Breast epithelium (tissue), 4 donors: Measurements from ENCODE around the gene SERPINB3. TPM values are rescaled to one million over a fixed set of nuclear protein-coding genes. Genes with fewer than 3 reads are reported as not detected.
"Not testable (repeated sequence)": the region's sequence is repeated elsewhere in the genome, so short reads cannot be mapped to it uniquely, and the experiment has no call there.

ENCODE experiments used
- DNase-seq, 2 donors: peaks; one replicate each; pipeline ENCODE4 v3.0.0-alpha.2; 2019; ENCODE audit warnings: low spot score in 2 of 2
- H3K27ac ChIP-seq, 2 donors: fragments of 200-600 bp; sonication (generic) in 1 of 2; one replicate each; pipeline ENCODE4 v1.5.1; 2016 to 2019; ENCODE audit warnings: mild to moderate bottlenecking in 1 of 2
- H3K27me3 ChIP-seq, 2 donors: fragments of 200-600 bp; sonication (generic) in 1 of 2; one replicate each; pipeline versions ENCODE4 v1.5.1 to v1.6.0; 2017 to 2019; ENCODE audit warnings: control low read depth in 1 of 2, mild to moderate bottlenecking in 1 of 2
- H3K36me3 ChIP-seq: fragments of 200-600 bp; one replicate; pipeline ENCODE4 v1.5.1; 2019
- H3K4me1 ChIP-seq, 2 donors: fragments of 200-600 bp; sonication (generic); one replicate each; pipeline ENCODE4 v1.5.1; 2016 to 2019; ENCODE audit warnings: control low read depth in 1 of 2
- H3K4me3 ChIP-seq, 3 donors: fragments of 200-600 bp; sonication (generic); 1 replicate in 2 of 3; 2 replicates in 1 of 3; pipeline ENCODE4 v1.5.1; 2016 to 2019; ENCODE audit warnings: mild to moderate bottlenecking in 3 of 3, moderate library complexity in 2 of 3
- H3K9me3 ChIP-seq, 2 donors: fragments of 200-600 bp; sonication (generic) in 1 of 2; one replicate each; pipeline ENCODE4 v1.5.1; 2016 to 2019; ENCODE audit warnings: control low read depth in 1 of 2
- POLR2A ChIP-seq: fragments of 450-650 bp; IDR thresholded peaks from one replicate; pipeline ENCODE4 v1.6.1; 2016; ENCODE audit warnings: antibody characterized with exemption, mild to moderate bottlenecking, moderate library complexity
- POLR2AphosphoS5 ChIP-seq, 3 donors: sonication (generic); formaldehyde crosslinking; IDR thresholded peaks; one replicate each; pipeline ENCODE4 v1.6.1; 2017; ENCODE audit warnings: antibody characterized with exemption in 3 of 3
- intact Hi-C: fragments of 100-400 bp; cut with DNase I; formaldehyde crosslinking; loops from one replicate; pipeline ENCODE4 v1.15.1; 2023; ENCODE audit warnings: low total_unique reads
- total RNA-seq, 3 donors: library from RNA; depleted of rRNA; stranded (reverse); fragments of >200 nt; gene quantifications; one replicate each; pipeline ENCODE4 v1.1.0, GENCODE V29; 2016
- TF ChIP-seq, protein P1 (sequence below), 3 donors: fragments of 450-650 bp; IDR thresholded peaks; one replicate each; pipeline ENCODE4 v1.5.1; 2016 to 2017; ENCODE audit warnings: antibody characterized with exemption in 3 of 3, mild to moderate bottlenecking in 3 of 3, moderate library complexity in 3 of 3

Gene SERPINB3
- total RNA-seq, 3 donors from 2014 or later: not detected

DNA sequence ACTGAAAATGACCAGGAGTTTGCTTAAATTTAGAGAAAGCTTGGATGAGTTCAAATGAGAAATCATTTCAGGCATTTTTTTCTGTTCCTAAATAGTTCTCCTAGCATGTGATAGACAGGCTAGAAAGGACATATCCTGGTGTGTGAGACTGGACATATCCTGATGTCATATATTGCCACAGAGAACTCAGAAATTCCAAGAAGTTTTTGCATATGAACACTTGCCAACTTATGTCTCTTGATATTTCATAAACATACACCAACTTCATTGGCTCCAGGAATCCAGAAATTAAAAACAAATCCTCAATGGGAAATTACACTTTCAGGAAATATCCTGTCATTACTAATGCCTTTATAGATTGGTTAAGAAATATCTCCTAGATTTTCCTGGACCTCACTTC is 14.8 kb downstream of the SERPINB3 start:
- TF ChIP-seq POLR2A (no peak), POLR2AphosphoS5 (IDR thresholded peaks at IDR 0.05) (no peak)
- TF ChIP-seq, protein P1, sequence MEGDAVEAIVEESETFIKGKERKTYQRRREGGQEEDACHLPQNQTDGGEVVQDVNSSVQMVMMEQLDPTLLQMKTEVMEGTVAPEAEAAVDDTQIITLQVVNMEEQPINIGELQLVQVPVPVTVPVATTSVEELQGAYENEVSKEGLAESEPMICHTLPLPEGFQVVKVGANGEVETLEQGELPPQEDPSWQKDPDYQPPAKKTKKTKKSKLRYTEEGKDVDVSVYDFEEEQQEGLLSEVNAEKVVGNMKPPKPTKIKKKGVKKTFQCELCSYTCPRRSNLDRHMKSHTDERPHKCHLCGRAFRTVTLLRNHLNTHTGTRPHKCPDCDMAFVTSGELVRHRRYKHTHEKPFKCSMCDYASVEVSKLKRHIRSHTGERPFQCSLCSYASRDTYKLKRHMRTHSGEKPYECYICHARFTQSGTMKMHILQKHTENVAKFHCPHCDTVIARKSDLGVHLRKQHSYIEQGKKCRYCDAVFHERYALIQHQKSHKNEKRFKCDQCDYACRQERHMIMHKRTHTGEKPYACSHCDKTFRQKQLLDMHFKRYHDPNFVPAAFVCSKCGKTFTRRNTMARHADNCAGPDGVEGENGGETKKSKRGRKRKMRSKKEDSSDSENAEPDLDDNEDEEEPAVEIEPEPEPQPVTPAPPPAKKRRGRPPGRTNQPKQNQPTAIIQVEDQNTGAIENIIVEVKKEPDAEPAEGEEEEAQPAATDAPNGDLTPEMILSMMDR (IDR thresholded peaks at IDR 0.05): no peak
- H3K4me1 ChIP-seq: no peaks in the 10 kb centered on the region
- no peak for DNase-seq
- H3K27me3 ChIP-seq: no peaks in the 10 kb centered on the region
- H3K4me3 ChIP-seq: no peak overlapping the region
- H3K36me3 ChIP-seq: no peaks in the 10 kb centered on the region
- H3K9me3 ChIP-seq: no peaks in the 10 kb centered on the region
- H3K27ac ChIP-seq: no peak overlapping the region
- intact Hi-C loops: no loop called here

DNA sequence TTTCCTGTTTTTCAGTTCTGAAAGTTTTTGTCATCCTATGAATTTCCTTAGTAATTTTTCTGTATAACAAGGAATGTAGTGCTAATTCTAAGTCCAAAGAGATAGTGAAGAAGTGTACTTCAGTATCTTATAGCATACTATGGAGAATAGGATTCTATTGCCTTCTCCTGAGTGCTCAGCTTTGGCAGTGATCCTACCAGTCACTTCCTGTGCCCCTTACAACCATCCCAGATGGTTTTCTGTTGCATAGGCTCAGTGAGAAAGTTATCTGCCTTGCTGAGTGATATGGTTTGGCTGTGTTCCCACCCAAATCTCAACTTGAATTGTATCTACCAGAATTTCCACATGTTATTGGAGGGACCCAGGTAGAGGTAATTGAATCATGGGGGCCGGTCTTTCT is 17.0 kb downstream of the SERPINB3 start:
- H3K27me3 ChIP-seq, H3K4me3 ChIP-seq, H3K4me1 ChIP-seq, H3K36me3 ChIP-seq, intact Hi-C loops, DNase-seq, H3K9me3 ChIP-seq, H3K27ac ChIP-seq: not testable (repeated sequence)

DNA sequence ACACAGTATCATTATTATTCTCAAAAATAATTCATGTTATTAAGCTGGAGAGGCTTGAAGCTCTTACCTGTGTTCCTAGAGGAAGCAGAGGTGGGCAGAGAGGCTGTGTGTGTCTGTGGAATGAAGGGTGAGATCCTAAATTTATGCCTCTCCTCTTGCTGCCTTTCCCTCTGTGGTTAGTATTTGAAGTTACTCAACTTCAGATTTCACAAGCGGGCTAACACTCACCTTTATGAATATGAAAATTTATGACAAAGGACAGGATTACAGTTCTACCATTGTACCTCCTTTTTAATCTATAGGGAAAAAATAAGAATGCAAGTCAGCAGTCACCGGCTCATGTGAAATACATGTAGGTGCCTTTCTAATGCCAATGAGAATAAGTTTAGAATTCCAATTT is 17.6 kb downstream of the SERPINB3 start, which contains the start of gene SERPINB4:
Gene SERPINB4, minus strand, starts transcription at position 115 of the 400 bp plus-strand sequence. CDS start 679 bp downstream, outside the sequence.
- H3K27ac ChIP-seq, H3K9me3 ChIP-seq, H3K4me1 ChIP-seq, DNase-seq, H3K27me3 ChIP-seq, H3K36me3 ChIP-seq, H3K4me3 ChIP-seq, intact Hi-C loops: not testable (repeated sequence)

DNA sequence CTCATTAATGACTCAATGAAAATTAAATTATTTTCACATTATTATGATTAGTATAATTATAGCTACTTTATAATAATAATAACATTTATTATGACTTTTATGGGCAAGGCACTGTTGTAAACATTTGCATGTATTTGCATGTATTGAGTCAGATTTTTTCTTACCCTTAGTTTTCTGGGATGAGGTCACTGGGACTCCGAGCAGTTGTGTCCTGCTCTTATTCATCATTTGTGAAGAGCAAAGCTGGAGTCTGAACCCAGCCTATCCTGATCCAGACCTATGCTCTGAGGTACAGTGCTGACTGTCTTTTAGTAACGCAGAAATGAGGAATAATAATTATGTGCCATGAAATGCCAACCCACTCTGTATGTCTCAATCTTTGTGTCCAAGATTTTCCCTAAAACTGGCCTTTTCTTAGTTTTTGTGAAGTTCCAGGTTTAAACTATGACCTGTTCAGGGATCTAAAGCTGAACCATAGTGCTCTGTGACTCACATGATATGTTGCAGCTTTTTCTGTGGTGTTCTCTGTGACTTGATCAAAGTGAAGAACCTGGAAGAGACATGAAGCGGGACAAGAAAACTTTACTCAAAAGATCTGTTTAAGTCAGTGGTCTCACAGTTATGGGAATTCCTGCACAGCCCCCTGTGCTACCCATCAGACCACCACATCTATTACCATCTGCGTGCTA is 18.9 kb downstream of the SERPINB3 start:
- H3K4me1 ChIP-seq, H3K4me3 ChIP-seq, H3K27ac ChIP-seq, H3K9me3 ChIP-seq, H3K36me3 ChIP-seq, DNase-seq, intact Hi-C loops, H3K27me3 ChIP-seq: not testable (repeated sequence)

DNA sequence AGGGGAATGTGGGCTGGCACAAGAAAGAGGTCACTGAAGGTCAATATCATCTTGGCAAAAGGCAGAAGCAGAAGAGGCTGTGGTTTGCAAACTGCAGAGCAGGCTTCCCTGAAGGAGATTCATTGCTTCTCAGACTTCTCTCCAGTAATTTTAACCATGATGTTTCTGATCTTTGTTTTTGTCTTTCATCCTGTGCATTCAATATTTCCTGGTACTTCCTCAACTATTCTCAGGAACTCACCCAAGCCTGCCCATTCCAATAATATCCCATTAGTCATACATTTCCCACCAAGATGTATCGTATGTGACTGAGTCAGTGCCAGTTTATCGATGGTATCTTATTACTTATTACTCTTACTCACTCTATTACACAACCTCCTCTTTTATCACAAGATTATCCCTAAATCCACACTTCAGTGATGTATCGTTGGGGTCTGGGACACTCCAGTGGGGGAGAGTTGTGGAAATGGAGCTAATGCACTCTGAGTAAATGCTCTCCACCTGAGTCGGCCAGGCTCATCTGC is 20.5 kb downstream of the SERPINB3 start:
- H3K27ac ChIP-seq, H3K27me3 ChIP-seq, H3K4me1 ChIP-seq, H3K4me3 ChIP-seq, DNase-seq, H3K9me3 ChIP-seq, H3K36me3 ChIP-seq, intact Hi-C loops: not testable (repeated sequence)

DNA sequence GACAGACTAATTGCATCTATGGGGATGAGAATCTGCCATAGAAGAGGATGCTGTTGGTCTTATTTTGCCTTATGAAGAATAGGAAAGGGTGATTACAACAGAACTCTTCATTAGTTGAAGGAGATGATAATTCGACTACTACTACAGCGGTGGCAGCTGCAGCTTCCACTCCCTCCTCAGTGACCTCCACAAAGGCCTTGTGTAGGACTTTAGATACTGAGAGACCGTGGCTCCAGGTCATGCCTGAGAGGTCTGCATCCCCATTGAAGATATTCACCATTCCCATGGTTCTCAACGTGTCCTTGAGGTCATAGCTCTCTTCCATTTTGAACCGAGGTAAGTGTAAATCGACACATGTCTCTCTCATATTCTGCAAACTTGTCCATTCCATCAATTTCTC is 24.0 kb downstream of the SERPINB3 start:
- Histone ChIP-seq H3K9me3 (peaks cover 0 to 6% of the 10 kb centered on the region in 2 donors), H3K36me3 (no peaks in the 10 kb centered on the region), H3K27ac (no peak overlapping the region), H3K4me1 (no peaks in the 10 kb centered on the region), H3K4me3 (no peak overlapping the region), H3K27me3 (no peaks in the 10 kb centered on the region)
- intact Hi-C loops: no loop called here
- TF ChIP-seq POLR2AphosphoS5 (IDR thresholded peaks at IDR 0.05) (no peak), POLR2A (no peak)
- TF ChIP-seq, protein P1 (IDR thresholded peaks at IDR 0.05): no peak
- DNase-seq: no peak

DNA sequence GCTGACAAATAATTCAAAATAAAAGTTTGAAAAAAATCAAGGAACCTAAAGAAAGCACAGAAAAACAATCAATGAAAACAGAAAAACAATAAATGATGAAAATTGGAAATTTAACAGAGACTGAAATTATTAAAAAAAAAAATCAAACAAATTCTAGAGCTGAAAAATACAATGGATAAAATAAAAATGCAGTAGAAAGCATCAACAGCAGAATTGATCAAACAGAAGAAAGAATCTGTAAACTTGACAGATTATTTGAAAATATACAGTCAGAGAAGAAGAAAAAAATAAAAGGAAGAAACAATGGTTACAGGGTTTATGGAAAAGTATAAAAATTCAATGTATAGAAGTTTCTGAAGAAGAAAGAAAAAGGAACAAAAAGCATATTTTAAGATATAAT is 33.9 kb downstream of the SERPINB3 start:
- intact Hi-C loops: no loop called here
- Histone ChIP-seq H3K4me3 (no peak overlapping the region), H3K36me3 (no peaks in the 10 kb centered on the region), H3K27me3 (no peaks in the 10 kb centered on the region), H3K9me3 (peaks cover 21 to 60% of the 10 kb centered on the region in 2 donors), H3K27ac (no peak overlapping the region), H3K4me1 (no peaks in the 10 kb centered on the region)
- DNase-seq: no peak
- TF ChIP-seq POLR2AphosphoS5 (IDR thresholded peaks at IDR 0.05) (no peak), POLR2A (no peak)
- TF ChIP-seq, protein P1 (IDR thresholded peaks at IDR 0.05): no peak
